Suprapubic skin (tissue), 4 donors: ENCODE results near the gene PGC.

Source experiments
- CTCF ChIP-seq, 2 donors: fragments of 200-600 bp in 1 of 2; fragments of 450-650 bp in 1 of 2; sonication (generic) in 1 of 2; IDR thresholded peaks; one replicate each; pipeline ENCODE4 v1.5.1; 2016 to 2019; ENCODE audit warnings: antibody characterized with exemption in 2 of 2, mild to moderate bottlenecking in 1 of 2, moderate library complexity in 1 of 2
- POLR2A ChIP-seq, 2 donors: fragments of 450-650 bp; IDR thresholded peaks; one replicate each; pipeline ENCODE4 v1.6.1; 2017; ENCODE audit warnings: antibody characterized with exemption in 2 of 2, mild to moderate bottlenecking in 2 of 2, moderate library complexity in 2 of 2
- POLR2AphosphoS5 ChIP-seq, 3 donors: sonication (generic); formaldehyde crosslinking; IDR thresholded peaks; one replicate each; pipeline ENCODE4 v1.6.1; 2017; ENCODE audit warnings: antibody characterized with exemption in 3 of 3

- TF ChIP-seq CTCF (IDR thresholded peaks at IDR 0.05) (no peak), POLR2AphosphoS5 (IDR thresholded peaks at IDR 0.05) (no peak), POLR2A (IDR thresholded peaks at IDR 0.05) (no peak)
Measured at GRCh38 chr6:41722969-41723529, 24.1 kb downstream of the PGC start.
